Measurements from ENCODE around the gene ABCF2. TPM values are rescaled to one million over a fixed set of nuclear protein-coding genes. Genes with fewer than 3 reads are reported as not detected.

ABCF2 gene
- total RNA-seq, 2 experiments from 2014 or later, result 48.1 to 56.2 TPM

GRCh38 chr7:151181011-151181431 is 46.0 kb downstream of the ABCF2 start:
- peaks cover 6% of the 10 kb centered on the region for H3K27me3 Mint-ChIP-seq
- ChIA-PET CTCF (interaction anchor here (1.5 kb wide), 1 partner anchor 9 kb away, joined by 3 read pairs; no protein-coding TSS in a partner anchor), POLR2A (no interaction called here)
- DNase-seq (no peak), ATAC-seq (no peak)
- no peaks in the 10 kb centered on the region for H3K4me1 Mint-ChIP-seq (ENCODE audit: low read depth)
- intact Hi-C loops (cut with micrococcal nuclease), result no loop called here
- TF ChIP-seq, protein P1, sequence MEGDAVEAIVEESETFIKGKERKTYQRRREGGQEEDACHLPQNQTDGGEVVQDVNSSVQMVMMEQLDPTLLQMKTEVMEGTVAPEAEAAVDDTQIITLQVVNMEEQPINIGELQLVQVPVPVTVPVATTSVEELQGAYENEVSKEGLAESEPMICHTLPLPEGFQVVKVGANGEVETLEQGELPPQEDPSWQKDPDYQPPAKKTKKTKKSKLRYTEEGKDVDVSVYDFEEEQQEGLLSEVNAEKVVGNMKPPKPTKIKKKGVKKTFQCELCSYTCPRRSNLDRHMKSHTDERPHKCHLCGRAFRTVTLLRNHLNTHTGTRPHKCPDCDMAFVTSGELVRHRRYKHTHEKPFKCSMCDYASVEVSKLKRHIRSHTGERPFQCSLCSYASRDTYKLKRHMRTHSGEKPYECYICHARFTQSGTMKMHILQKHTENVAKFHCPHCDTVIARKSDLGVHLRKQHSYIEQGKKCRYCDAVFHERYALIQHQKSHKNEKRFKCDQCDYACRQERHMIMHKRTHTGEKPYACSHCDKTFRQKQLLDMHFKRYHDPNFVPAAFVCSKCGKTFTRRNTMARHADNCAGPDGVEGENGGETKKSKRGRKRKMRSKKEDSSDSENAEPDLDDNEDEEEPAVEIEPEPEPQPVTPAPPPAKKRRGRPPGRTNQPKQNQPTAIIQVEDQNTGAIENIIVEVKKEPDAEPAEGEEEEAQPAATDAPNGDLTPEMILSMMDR (IDR thresholded peaks at IDR 0.05), result no peak
- H3K27ac Mint-ChIP-seq, result no peak overlapping the region
- no peak overlapping the region for H3K4me3 Mint-ChIP-seq
- no peaks in the 10 kb centered on the region for H3K9me3 Mint-ChIP-seq
- no peaks in the 10 kb centered on the region for H3K36me3 Mint-ChIP-seq (ENCODE audit: low read depth)

GRCh38 chr7:151179946-151180345 is 47.1 kb downstream of the ABCF2 start:
- CTCF ChIA-PET, result interaction anchor here (0.6 to 1.2 kb wide), 2 partner anchors 56 to 64 kb away, joined by 3 to 4 read pairs; no protein-coding TSS in a partner anchor
- intact Hi-C loops (cut with micrococcal nuclease), result no loop called here
- no peak for ATAC-seq
- H3K4me3 Mint-ChIP-seq, result no peak overlapping the region
- TF ChIP-seq, protein P1 (IDR thresholded peaks at IDR 0.05), result no peak
- no peaks in the 10 kb centered on the region for H3K9me3 Mint-ChIP-seq
- H3K27me3 Mint-ChIP-seq, result peaks cover 8% of the 10 kb centered on the region
- H3K4me1 Mint-ChIP-seq (ENCODE audit: low read depth), result no peaks in the 10 kb centered on the region
- H3K36me3 Mint-ChIP-seq (ENCODE audit: low read depth), result no peaks in the 10 kb centered on the region
- no peak for DNase-seq
- POLR2A ChIA-PET, result no interaction called here
- H3K27ac Mint-ChIP-seq, result no peak overlapping the region

DNA sequence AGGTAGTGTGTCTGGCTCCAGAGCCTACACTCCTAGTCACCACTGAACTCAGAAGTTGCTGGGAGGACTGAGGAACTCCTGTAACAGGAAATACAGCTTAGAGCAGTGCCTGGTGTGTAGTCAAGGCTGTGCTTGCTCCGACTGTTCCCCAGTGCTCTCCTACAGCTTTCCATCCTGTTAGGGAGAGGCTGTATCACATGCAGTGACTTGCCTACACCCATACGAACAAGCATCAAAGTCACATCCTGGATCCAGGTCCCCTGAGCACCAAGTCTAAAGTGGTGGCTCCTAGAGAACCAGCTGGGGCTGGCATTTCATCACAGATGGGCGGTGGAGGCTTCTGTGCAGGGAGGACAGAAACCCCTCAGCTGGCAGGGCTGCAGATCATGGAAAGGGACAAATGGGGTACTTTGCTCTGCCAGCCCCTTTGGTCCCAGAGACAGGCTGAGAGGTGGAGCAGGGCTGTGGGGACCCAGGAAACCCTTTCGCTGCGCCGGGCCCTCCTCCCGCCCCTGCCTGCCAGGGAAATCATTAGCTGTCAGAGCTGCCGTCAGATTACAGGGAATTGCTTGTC is 47.6 kb downstream of the ABCF2 start:
- ATAC-seq (no peak), DNase-seq (no peak)
- Mint-ChIP-seq H3K36me3 (ENCODE audit: low read depth) (no peaks in the 10 kb centered on the region), H3K9me3 (no peaks in the 10 kb centered on the region), H3K27me3 (peaks cover 11% of the 10 kb centered on the region), H3K4me1 (ENCODE audit: low read depth) (no peaks in the 10 kb centered on the region), H3K4me3 (no peak overlapping the region), H3K27ac (no peak overlapping the region)
- ChIA-PET CTCF (interaction anchor here (0.6 to 1.5 kb wide), 3 partner anchors 12 to 64 kb away, joined by 3 to 5 read pairs (median 4); partner anchors contain the start of gene GBX1), POLR2A (no interaction called here)
- TF ChIP-seq, protein P1 (IDR thresholded peaks at IDR 0.05), result no peak
- intact Hi-C loops (cut with micrococcal nuclease), result no loop called here

DNA sequence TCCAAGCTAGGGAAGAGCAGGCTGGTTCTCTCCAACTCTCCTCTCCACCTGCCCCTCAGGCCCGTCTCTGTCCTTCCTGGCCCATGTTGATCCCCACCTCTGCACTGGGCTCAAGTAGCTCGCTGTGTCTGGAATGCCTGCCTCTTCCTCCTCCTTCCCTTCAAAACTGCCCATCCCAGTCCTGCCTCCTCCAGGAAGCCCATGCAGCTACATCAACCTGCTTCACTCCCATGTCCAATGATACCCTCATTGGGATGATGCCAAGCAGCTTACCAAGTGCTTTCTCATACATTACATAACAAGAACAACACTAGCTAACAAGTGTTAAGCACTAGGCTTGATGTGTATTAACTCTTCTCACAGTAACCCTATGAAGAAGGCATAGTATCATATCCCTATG is 48.2 kb downstream of the ABCF2 start:
- intact Hi-C loops (cut with micrococcal nuclease), result no loop called here
- POLR2A ChIA-PET, result interaction anchor here (0.7 kb wide), 1 partner anchor 9 kb away, joined by 3 read pairs; the partner anchor contains the start of gene ASB10
- Mint-ChIP-seq H3K27me3 (peaks cover 12% of the 10 kb centered on the region), H3K4me3 (no peak overlapping the region), H3K9me3 (no peaks in the 10 kb centered on the region), H3K36me3 (ENCODE audit: low read depth) (no peaks in the 10 kb centered on the region), H3K27ac (no peak overlapping the region), H3K4me1 (ENCODE audit: low read depth) (no peaks in the 10 kb centered on the region)
- ATAC-seq (no peak), DNase-seq (no peak)
- CTCF ChIA-PET, result interaction anchor here (0.7 to 1.5 kb wide), 3 partner anchors 11 to 63 kb away, joined by 3 to 5 read pairs (median 4); partner anchors contain the start of gene GBX1
- TF ChIP-seq, protein P1 (IDR thresholded peaks at IDR 0.05), result no peak

GRCh38 chr7:151178236-151178635 is 48.8 kb downstream of the ABCF2 start:
- H3K4me1 Mint-ChIP-seq (ENCODE audit: low read depth), result no peaks in the 10 kb centered on the region
- H3K9me3 Mint-ChIP-seq, result no peaks in the 10 kb centered on the region
- TF ChIP-seq, protein P1 (IDR thresholded peaks at IDR 0.05), result no peak
- CTCF ChIA-PET, result interaction anchor here (0.7 to 1.5 kb wide), 2 partner anchors 10 to 54 kb away, joined by 4 to 5 read pairs; partner anchors contain the start of gene GBX1
- intact Hi-C loops (cut with micrococcal nuclease), result no loop called here
- H3K36me3 Mint-ChIP-seq (ENCODE audit: low read depth), result no peaks in the 10 kb centered on the region
- ATAC-seq (no peak), DNase-seq (no peak)
- POLR2A ChIA-PET, result interaction anchor here (0.7 to 1.7 kb wide), 2 partner anchors 9 to 13 kb away, joined by 3 read pairs; partner anchors contain the start of gene ASB10
- H3K27me3 Mint-ChIP-seq, result peaks cover 17% of the 10 kb centered on the region
- no peak overlapping the region for H3K27ac Mint-ChIP-seq
- H3K4me3 Mint-ChIP-seq, result no peak overlapping the region
